Retina (tissue), 1 donor: Measurements from ENCODE around the gene NONO.
A peak's percentile ranks its signal among the peaks of the same experiment; 100 is the strongest.
"Not testable (repeated sequence)": the region's sequence is repeated elsewhere in the genome, so short reads cannot be mapped to it uniquely, and the experiment has no call there.

ENCODE experiments used
- DNase-seq: peaks from one replicate; pipeline ENCODE4 v3.0.0-alpha.2; 2016

Gene NONO

DNA sequence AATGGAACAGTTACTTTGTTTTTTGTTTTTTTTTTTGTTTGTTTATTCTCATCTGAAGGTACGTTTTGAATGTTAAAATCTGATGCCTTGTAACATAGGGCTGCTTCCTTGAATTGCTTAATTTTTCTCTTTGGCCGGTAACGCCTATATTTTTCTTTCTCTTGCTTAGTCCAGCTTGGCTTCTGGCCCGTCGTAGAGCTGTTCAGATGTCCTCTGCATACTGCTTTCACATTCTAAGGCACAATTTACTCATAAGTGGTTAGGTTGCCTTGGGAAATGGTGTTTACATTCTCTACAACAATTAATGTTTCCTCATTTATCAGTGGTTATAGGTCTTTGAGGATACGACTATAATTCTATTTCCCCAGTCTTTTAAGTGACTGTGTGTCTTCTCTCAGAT is 7.9 kb downstream of the NONO start:
- no peak for DNase-seq

- DNase-seq, result no peak
These were observed 9.4 kb downstream of the NONO start for GRCh38 chrX:71292669-71293365.

DNA sequence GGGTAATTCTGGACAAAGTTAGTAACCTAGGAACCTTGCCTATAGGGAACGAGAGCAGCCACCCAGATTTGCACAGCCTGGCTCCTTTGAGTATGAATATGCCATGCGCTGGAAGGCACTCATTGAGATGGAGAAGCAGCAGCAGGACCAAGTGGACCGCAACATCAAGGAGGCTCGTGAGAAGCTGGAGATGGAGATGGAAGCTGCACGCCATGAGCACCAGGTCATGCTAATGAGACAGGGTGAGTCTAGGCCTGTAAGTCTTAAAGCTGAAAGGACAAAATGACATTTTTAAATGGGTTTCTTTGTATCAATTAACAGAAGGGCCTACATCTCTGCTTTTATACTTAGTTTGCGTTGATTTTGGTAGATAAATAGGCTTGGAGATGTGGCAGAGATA is 13.4 kb downstream of the NONO start:
- DNase-seq, result no peak

DNA sequence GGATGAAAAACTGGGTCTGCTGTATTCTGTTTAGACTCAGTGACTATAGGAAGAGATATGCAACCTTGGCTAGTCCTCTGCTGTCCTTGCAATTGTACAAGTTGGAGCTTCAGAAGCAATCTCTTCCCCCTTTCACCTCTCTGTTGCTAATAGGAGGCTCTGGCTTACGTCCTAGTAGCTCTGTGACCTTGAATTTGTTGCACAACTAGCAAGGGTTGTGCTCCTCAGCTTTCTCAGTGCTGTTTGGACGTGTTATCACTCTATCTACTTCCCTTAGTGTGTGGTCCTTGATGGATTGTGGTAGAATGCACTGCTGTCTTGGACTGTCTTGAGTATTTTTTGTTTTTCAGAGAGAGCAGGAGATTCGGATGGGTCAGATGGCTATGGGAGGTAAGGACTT is 14.7 kb downstream of the NONO start:
- DNase-seq, result no peak

- not testable (repeated sequence) for DNase-seq
These were observed 16.6 kb downstream of the NONO start for GRCh38 chrX:71300064-71300463.

DNA sequence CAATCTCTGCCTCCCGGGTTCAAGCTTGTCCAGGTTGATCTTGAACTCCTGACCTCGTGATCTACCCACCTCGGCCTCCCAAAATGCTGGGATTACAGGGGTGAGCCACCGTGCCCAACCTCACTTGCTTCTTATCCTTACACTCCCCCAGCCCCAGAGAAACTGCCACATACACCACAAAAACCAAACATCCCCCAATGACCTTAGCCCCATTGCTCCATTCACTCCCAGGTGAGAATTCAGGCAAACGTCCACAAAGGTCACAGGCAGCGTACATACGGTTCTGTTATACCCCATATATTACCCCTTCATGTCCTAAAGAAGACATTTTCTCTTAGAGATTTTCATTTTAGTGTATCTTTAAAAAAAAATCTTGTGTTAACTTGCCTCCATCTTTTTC is 17.1 kb downstream of the NONO start:
- not testable (repeated sequence) for DNase-seq

- DNase-seq, result peak; percentile 3
These were observed 17.9 kb downstream of the NONO start, which contains the start of gene ITGB1BP2 for GRCh38 chrX:71301195-71301924. ITGB1BP2 (plus strand) TSS chrX:71301750; CDS start chrX:71301807, 57 bp downstream.

DNA sequence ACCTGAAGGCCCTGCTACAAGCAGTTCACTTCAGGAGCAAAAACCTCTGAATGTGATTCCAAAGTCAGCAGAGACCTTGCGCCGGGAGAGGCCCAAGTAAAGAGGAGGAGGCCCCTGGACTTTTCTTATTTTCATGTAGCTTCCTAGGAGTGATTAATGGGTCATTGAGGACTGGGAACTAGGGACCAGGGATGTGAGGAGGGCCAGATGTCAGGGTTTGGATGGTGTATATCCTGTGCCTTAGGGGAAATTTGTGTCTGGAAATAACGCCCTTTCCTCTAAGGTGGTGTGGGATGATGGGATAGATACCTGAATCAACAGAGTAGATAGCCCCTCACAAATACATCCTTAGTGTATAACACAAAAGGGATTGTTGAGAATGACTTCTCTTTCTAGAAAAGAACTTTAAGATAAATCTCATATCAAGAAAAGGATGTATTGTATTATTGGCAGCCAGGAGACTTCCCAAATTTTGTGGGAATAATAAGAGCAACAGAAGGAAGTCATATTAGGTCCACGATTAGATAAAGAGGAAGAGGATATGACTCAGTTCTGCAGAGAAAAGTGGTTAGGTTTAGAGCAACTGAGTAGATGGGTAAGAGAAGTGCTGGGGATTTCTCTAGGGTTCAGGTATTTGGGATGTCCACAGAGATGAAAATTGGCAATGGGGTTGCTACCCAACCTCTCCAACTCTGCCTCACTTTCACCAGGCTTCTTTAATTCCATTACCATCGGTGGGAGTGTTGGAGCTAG is 19.2 kb downstream of the NONO start:
- no peak for DNase-seq

DNA sequence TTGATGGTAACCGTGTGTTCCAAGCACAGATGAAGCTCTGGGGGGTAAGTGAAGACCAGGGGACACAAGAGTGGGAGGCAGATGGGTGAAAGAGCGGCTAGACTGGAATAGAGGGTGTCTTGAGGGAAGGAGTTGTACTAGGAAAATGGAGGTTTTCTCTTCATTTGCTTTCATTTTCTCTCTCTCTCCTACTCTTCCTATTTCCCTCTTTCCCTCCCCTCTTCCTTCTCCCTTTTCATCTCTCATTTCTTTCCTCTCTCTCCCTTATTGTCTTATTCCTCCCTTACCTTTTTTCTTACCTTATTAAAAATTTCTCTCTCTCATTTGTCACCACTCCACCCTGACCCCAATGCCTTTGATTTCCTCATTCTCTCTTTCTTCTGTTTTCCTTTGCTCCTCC is 21.1 kb downstream of the NONO start:
- no peak for DNase-seq

DNA sequence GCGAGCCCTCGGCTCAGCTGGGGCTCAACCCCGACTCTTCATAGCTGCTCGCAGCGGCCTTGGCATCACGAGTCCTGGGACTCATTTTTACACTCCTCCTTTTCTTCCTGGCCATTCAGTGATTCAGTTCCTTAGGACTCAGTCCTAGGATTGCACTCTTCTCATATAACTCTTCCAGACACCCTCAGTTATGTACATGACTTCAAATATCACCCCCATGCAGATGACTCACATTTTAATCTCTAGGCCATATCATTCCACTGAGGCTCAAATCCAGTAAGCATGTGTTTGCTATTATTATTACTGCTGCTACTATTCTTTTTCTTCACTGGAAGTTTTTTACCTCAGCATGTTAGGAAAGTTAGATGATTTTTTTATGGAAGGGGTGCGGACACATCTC is 32.5 kb downstream of the NONO start:
- no peak for DNase-seq

GRCh38 chrX:71316959-71317358 is 33.5 kb downstream of the NONO start:
- not testable (repeated sequence) for DNase-seq

GRCh38 chrX:71320126-71320525 is 36.7 kb downstream of the NONO start:
- no peak for DNase-seq

DNA sequence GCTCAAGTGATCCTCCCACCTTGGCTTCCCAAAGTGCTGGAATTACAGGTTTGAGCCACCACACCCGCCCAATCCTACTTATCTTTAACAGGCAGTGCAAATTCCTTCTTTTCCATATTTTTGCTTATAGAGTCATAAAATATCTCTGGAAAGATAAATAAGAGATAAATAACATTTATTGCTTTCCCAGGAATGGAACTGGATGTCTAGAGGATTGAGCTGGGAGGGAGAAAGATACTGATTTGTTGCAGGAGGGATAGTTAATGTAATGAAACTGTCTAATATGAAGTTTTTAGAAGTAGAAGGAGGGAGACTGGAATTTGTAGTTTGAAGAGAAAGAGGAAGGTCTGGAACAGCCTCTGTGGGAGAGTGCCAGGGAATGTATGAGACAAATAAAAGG is 38.3 kb downstream of the NONO start:
- no peak for DNase-seq

DNA sequence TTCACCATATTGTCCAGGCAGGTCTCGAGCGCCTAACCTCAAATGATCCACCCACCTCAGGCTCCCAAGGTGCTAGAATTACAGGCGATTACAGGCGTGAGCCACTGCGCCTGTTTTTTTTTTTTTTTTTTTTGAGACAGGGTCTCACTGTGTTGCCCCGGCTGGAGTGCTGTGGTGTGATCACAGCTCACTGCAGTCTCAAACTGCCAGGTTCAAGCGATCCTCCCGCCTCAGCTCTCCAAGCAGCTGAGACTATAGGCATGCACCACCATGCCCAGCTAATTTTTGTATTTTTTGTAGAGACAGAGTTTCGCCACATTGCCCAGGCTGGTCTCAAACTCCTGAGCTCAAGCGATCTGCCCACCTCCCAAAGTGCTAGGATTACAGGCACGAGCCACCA is 41.0 kb downstream of the NONO start:
- DNase-seq, result not testable (repeated sequence)

DNA sequence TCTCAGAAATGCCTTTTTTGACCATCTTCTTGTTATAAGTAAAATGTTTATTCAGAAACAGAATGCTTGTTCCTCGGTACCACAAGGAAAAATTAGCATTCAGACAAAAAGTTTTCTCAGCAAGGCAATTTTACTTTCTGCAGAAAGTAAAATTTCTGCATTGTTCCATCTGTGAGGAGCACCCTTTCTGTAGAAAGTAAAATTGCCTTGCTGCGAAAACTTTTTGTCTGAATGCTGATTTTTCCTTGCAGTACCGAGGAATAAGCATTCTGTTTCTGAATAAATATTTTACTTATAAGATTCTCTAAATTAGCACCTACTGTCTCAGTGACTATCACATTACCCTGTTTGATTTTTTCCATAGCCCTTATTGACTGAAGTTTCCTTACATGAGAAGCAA is 43.0 kb downstream of the NONO start:
- DNase-seq, result no peak

DNA sequence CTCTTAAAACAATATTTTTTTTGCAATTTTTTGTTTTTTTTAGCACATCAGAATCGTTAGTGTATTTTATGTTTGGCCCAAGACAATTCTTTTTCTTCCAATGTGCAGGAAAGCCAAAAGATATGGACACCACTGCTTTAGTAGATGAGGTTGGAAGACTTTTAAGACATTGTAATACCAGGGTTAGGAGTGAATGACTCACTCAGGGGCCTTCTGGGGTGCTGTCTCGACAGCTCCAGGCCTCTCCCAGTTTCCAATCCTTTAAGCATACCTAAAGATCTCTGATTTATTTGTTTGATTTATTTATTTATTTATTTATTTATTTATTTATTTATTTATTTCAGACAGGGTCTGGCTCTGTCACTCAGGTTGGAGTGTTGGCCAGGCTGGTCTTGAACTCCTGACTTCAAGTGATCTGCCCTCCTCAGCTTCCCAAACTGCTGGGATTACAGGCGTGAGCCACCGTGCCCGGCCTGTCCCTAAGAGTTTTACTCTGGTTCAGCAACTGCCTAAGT is 65.8 kb downstream of the NONO start:
- DNase-seq, result not testable (repeated sequence)

DNA sequence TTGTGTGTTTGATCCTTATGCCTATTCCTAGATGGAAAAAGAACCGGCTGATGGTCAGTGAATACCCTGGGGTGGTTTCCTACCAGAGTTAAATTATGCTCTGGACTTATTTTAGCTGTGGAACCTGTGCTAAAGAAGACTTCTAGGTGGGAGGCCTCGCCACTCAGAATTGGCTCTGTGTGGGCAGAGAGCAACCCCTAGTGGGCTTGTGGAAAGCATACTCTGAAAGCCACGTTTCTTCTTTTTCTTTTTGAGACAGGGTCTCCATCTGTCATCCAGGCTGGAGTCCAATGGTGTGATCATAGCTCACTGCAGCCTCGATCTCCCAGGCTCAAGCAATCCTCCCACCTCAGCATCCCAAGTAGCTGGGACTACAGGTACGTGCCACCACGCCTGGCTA is 66.4 kb downstream of the NONO start:
- not testable (repeated sequence) for DNase-seq
